Caco-2 (cell line): ENCODE data around the gene EXOC3. TPM values are rescaled to one million over a fixed set of nuclear protein-coding genes. Genes with fewer than 3 reads are reported as not detected.

Source experiments
- BruUV-seq: library from RNA; stranded (reverse); fragments of 400-500 nt; replicated peaks from 2 replicates; lab custom pipeline; 2021; lab: Mats Ljungman, UMichigan
- CTCF ChIA-PET: fragments of 300-600 bp; sonication (Branson Sonifier 250); formaldehyde crosslinking; loops from one replicate; lab custom pipeline; 2022; ENCODE audit warnings: antibody characterized with exemption; lab: Charles Lee
- POLR2A ChIA-PET: fragments of 300-600 bp; sonication (Branson Sonifier 250); formaldehyde crosslinking; loops from one replicate; lab custom pipeline; 2022; ENCODE audit warnings: antibody characterized with exemption; lab: Charles Lee
- DNase-seq, 2 experiments: peaks; one replicate each; pipeline versions ENCODE4 v3.0.0 to v3.0.0-alpha.2; 2020 to 2022
- H3K27me3 ChIP-seq: replicated peaks from 2 replicates; pipeline ENCODE4 v1.6.0; 2011; ENCODE audit warnings: low read length; ENCODE audit not compliant: control insufficient read depth, insufficient read depth
- H3K36me3 ChIP-seq: 2 replicates; pipeline ENCODE4 v1.5.1; 2011; ENCODE audit warnings: low read length; ENCODE audit not compliant: control insufficient read depth, insufficient read depth
- H3K4me1 ChIP-seq: fragments of 250-450 bp; sonication (Bioruptor Pico); 2 replicates; pipeline ENCODE4 v1.5.1; 2020; ENCODE audit warnings: mild to moderate bottlenecking
- H3K4me3 ChIP-seq: 2 replicates; pipeline ENCODE4 v1.5.1; 2011; ENCODE audit warnings: low read depth, mild to moderate bottlenecking, control low read depth, low read length
- H3K9me3 ChIP-seq: fragments of 250-450 bp; sonication (Bioruptor Pico); 2 replicates; pipeline ENCODE4 v1.5.1; 2020; ENCODE audit warnings: mild to moderate bottlenecking, moderate library complexity
- H3K27ac Mint-ChIP-seq: one replicate; pipeline ENCODE4 v1.8.0; 2022; ENCODE audit warnings: mixed read lengths; ENCODE audit not compliant: unreplicated experiment
- H3K27me3 Mint-ChIP-seq: one replicate; pipeline ENCODE4 v1.8.0; 2022; ENCODE audit warnings: mixed read lengths; ENCODE audit not compliant: insufficient read depth, unreplicated experiment
- H3K36me3 Mint-ChIP-seq: one replicate; pipeline ENCODE4 v1.8.0; 2022; ENCODE audit warnings: mild to moderate bottlenecking, mixed read lengths; ENCODE audit not compliant: insufficient read depth, unreplicated experiment
- H3K4me1 Mint-ChIP-seq: one replicate; pipeline ENCODE4 v1.8.0; 2022; ENCODE audit warnings: low read depth, mixed read lengths; ENCODE audit not compliant: unreplicated experiment
- H3K4me3 Mint-ChIP-seq: one replicate; pipeline ENCODE4 v1.8.0; 2022; ENCODE audit warnings: mild to moderate bottlenecking, moderate library complexity, mixed read lengths; ENCODE audit not compliant: unreplicated experiment
- H3K9me3 Mint-ChIP-seq: one replicate; pipeline ENCODE4 v1.8.0; 2022; ENCODE audit warnings: mixed read lengths; ENCODE audit not compliant: unreplicated experiment
- intact Hi-C: fragments of 100-400 bp; cut with micrococcal nuclease; formaldehyde crosslinking; loops from one replicate; pipeline ENCODE4 v1.10.0; 2022; ENCODE audit not compliant: unreplicated experiment
- total RNA-seq: library from RNA; stranded (reverse); gene quantifications from 2 replicates; pipeline ENCODE4 v1.2.3, GENCODE V29; 2022
- TF ChIP-seq, protein P1 (sequence below), 2 experiments: fragments of 200-600 bp in 1 of 2; IDR thresholded peaks; 1 replicate in 1 of 2; 2 replicates in 1 of 2; pipeline versions ENCODE4 v1.5.1 to v1.8.0; 2011 to 2022; ENCODE audit warnings: antibody characterized with exemption in 1 of 2, control low read depth in 1 of 2, inconsistent platforms in 1 of 2, low read depth in 1 of 2, low read length in 1 of 2, mild to moderate bottlenecking in 1 of 2, moderate library complexity in 1 of 2; ENCODE audit not compliant: insufficient read depth in 1 of 2, severe bottlenecking in 1 of 2, unreplicated experiment in 1 of 2

EXOC3 gene
- total RNA-seq, 1 experiment from 2014 or later = 44.5 TPM

DNA sequence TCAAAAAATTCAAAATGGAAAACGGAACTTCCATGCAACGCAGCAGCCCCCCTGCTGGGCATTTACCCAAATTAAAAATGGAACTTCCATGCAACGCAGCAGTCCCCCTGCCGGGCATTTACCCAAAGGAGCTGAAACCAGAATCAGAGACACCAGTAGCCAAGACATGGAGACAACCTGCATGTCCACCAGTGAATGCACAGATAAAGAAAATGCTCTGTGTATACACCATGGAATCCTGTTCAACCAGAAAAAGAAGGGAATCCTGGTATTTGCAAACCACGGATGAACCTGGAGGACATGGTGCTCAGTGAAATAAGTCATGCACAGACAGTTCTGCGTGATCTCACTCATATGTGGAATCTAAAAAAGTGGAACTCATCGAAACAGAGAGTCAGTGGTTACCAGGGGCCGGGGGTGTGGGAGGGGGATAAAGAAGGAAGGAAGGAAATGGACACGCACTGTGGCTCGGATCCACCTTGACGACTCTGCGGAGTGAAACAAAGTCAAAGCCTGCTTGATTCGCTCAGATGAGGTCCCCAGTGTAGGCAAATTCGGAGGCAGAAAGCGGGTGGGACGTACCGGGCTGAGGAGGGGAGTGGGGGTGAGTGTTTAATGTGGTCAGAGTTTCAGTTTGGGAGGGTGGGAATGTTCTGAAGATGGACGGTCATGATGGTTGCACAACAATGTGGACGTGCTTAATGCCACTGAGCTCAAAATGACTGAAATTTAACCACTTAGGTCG, 40.2 kb upstream of the EXOC3 start:
- no peak for DNase-seq
- Mint-ChIP-seq H3K27me3 (peaks cover 19% of the 10 kb centered on the region), H3K4me3 (no peak overlapping the region), H3K4me1 (no peaks in the 10 kb centered on the region), H3K36me3 (no peaks in the 10 kb centered on the region), H3K9me3 (no peaks in the 10 kb centered on the region), H3K27ac (no peak overlapping the region)
- TF ChIP-seq, protein P1, sequence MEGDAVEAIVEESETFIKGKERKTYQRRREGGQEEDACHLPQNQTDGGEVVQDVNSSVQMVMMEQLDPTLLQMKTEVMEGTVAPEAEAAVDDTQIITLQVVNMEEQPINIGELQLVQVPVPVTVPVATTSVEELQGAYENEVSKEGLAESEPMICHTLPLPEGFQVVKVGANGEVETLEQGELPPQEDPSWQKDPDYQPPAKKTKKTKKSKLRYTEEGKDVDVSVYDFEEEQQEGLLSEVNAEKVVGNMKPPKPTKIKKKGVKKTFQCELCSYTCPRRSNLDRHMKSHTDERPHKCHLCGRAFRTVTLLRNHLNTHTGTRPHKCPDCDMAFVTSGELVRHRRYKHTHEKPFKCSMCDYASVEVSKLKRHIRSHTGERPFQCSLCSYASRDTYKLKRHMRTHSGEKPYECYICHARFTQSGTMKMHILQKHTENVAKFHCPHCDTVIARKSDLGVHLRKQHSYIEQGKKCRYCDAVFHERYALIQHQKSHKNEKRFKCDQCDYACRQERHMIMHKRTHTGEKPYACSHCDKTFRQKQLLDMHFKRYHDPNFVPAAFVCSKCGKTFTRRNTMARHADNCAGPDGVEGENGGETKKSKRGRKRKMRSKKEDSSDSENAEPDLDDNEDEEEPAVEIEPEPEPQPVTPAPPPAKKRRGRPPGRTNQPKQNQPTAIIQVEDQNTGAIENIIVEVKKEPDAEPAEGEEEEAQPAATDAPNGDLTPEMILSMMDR (IDR thresholded peaks at IDR 0.05; ENCODE audit: insufficient read depth in 1 of 2, low read depth in 1 of 2, low read length in 1 of 2, severe bottlenecking in 1 of 2, unreplicated experiment in 1 of 2) = no peak
- no peaks in the 10 kb centered on the region for H3K36me3 ChIP-seq
- intact Hi-C loops = no loop called here
- ChIA-PET CTCF (interaction anchor here (0.6 kb wide), 1 partner anchor 168 kb away, joined by 3 read pairs; no protein-coding TSS in a partner anchor), POLR2A (no interaction called here)
- no peaks in the 10 kb centered on the region for H3K4me1 ChIP-seq
- no peaks in the 10 kb centered on the region for H3K9me3 ChIP-seq
- no peak overlapping the region for H3K4me3 ChIP-seq
- no TSS peak for BruUV-seq
- H3K27me3 ChIP-seq = no peaks in the 10 kb centered on the region; the same call in 1 of the 2 replicates

DNA sequence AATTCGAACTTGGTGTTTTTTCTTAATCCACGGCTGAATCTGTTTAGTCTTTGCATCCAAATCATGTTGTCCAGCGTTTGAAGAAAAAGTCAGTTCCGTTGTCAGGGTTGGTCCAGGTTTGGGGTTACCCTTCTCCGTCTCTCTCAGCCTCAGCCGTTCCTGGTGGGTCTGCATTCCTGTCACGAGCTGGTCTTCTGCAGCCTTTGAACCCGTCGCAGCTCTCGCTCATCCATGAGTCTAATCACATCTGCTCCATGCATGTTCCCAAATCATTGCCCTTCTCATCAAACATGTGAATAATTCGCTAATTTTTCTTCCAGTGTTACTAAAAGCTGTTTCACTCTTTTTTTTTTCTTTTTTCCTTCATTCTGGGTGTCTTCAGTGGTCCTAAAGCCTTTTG, 39.0 kb upstream of the EXOC3 start:
- H3K4me3 Mint-ChIP-seq = no peak overlapping the region
- BruUV-seq = no TSS peak

DNA sequence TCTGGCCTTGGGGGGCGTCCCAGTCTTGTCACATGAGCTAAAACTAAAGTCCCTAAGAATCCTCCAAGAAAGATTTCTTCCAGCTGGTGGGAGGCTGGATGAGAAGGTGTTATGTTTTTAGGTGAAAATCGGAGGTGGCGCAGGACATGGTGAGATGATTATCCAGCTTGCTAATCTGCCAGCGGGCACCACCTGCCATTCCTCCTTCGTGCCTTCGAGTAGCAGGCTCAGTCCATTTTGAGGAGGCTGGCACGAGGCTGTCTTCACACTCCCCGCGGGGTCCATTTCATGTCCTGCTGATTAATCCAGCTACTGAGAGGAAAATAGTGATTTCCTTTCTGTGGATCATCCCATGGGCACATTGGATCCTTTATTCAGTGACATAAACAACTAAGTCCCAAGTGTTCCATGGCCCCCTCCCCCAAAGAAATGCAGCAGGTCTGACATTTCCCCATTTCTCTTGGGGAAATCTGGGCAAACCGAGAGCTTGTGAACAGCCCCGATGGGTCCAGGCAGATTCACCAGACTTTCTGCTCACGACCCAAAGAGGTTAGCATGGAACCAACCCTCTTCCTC, 38.2 kb upstream of the EXOC3 start:
- no TSS peak for BruUV-seq
- H3K27me3 ChIP-seq = no peaks in the 10 kb centered on the region; the same call in 1 of the 2 replicates
- Mint-ChIP-seq H3K27ac (no peak overlapping the region), H3K27me3 (peaks cover 24% of the 10 kb centered on the region), H3K9me3 (no peaks in the 10 kb centered on the region), H3K4me3 (no peak overlapping the region), H3K36me3 (no peaks in the 10 kb centered on the region), H3K4me1 (no peaks in the 10 kb centered on the region)
- H3K4me1 ChIP-seq = no peaks in the 10 kb centered on the region
- H3K9me3 ChIP-seq = no peaks in the 10 kb centered on the region
- ChIA-PET POLR2A (no interaction called here), CTCF (no interaction called here)
- intact Hi-C loops = no loop called here
- no peaks in the 10 kb centered on the region for H3K36me3 ChIP-seq
- no peak for DNase-seq
- H3K4me3 ChIP-seq = no peak overlapping the region
- TF ChIP-seq, protein P1 (IDR thresholded peaks at IDR 0.05; ENCODE audit: insufficient read depth in 1 of 2, low read depth in 1 of 2, low read length in 1 of 2, severe bottlenecking in 1 of 2, unreplicated experiment in 1 of 2) = no peak

More for the DNA sequence above, 39.0 kb upstream of the EXOC3 start:
- Histone ChIP-seq H3K36me3 (no peaks in the 10 kb centered on the region), H3K9me3 (no peaks in the 10 kb centered on the region), H3K27me3 (no peaks in the 10 kb centered on the region; the same call in 1 of the 2 replicates), H3K4me1 (no peaks in the 10 kb centered on the region), H3K4me3 (no peak overlapping the region)
- Mint-ChIP-seq H3K4me1 (no peaks in the 10 kb centered on the region), H3K27ac (no peak overlapping the region), H3K27me3 (peaks cover 19% of the 10 kb centered on the region), H3K9me3 (no peaks in the 10 kb centered on the region), H3K36me3 (no peaks in the 10 kb centered on the region)
- intact Hi-C loops = no loop called here
- no peak for DNase-seq
- TF ChIP-seq, protein P1 (IDR thresholded peaks at IDR 0.05; ENCODE audit: insufficient read depth in 1 of 2, low read depth in 1 of 2, low read length in 1 of 2, severe bottlenecking in 1 of 2, unreplicated experiment in 1 of 2) = no peak
- CTCF ChIA-PET = no interaction called here
- POLR2A ChIA-PET = no interaction called here
